ENCODE results near the gene ARHGDIG.
"Not testable (repeated sequence)": the region's sequence is repeated elsewhere in the genome, so short reads cannot be mapped to it uniquely, and the experiment has no call there.

ARHGDIG gene

GRCh38 chr16:264440-264951 is 15.9 kb upstream of the ARHGDIG start:
- DNase-seq (ENCODE audit: low spot score), result no peak

GRCh38 chr16:265002-265529 is 15.3 kb upstream of the ARHGDIG start:
- no peak for DNase-seq (ENCODE audit: low spot score)

- DNase-seq (ENCODE audit: low spot score), result no peak
Measured at GRCh38 chr16:265711-266110, 14.7 kb upstream of the ARHGDIG start.

GRCh38 chr16:266258-267164 is 13.9 kb upstream of the ARHGDIG start:
- DNase-seq (ENCODE audit: low spot score), result no peak

- not testable (repeated sequence) for DNase-seq (ENCODE audit: low spot score)
Measured at GRCh38 chr16:267562-267961, 12.8 kb upstream of the ARHGDIG start.

- no peak for DNase-seq (ENCODE audit: low spot score)
Measured at GRCh38 chr16:268141-269053, 12.0 kb upstream of the ARHGDIG start.

- DNase-seq (ENCODE audit: low spot score), result no peak
Measured at GRCh38 chr16:269061-269796, 11.2 kb upstream of the ARHGDIG start.

- DNase-seq (ENCODE audit: low spot score), result no peak
Measured at GRCh38 chr16:270381-271255, 9.8 kb upstream of the ARHGDIG start.

GRCh38 chr16:272633-273546 is 7.5 kb upstream of the ARHGDIG start:
- no peak for DNase-seq (ENCODE audit: low spot score)

GRCh38 chr16:273547-274421 is 6.6 kb upstream of the ARHGDIG start:
- DNase-seq (ENCODE audit: low spot score), result no peak

- no peak for DNase-seq (ENCODE audit: low spot score)
Measured at GRCh38 chr16:275041-275641, 5.2 kb upstream of the ARHGDIG start.

GRCh38 chr16:275786-276232 is 4.6 kb upstream of the ARHGDIG start, which contains the start of gene RGS11:
Gene RGS11, minus strand, starts transcription at chr16:275944. Its CDS starts 33 bp downstream, at chr16:275911.
- no peak for DNase-seq (ENCODE audit: low spot score)

- DNase-seq (ENCODE audit: low spot score), result no peak
Measured at GRCh38 chr16:276426-277077, 3.8 kb upstream of the ARHGDIG start.

- DNase-seq (ENCODE audit: low spot score), result no peak
Measured at GRCh38 chr16:278863-279366, 1.5 kb upstream of the ARHGDIG start.

- DNase-seq (ENCODE audit: low spot score), result no peak
Measured at GRCh38 chr16:279531-279930, 860 bp upstream of the ARHGDIG start.

- DNase-seq (ENCODE audit: low spot score), result no peak
Measured at GRCh38 chr16:280005-280460, 358 bp upstream of the ARHGDIG start.

All from ecto neural progenitor cell (in vitro differentiated cells).